D721Med (cell line): ENCODE measurements around the gene ARHGAP11A.

ENCODE experiments used
- DNase-seq: peaks from one replicate; pipeline ENCODE4 v3.0.0; 2011; ENCODE audit warnings: low spot score; ENCODE audit not compliant: insufficient read length
- FAIRE-seq: peaks from 2 replicates; lab custom pipeline; 2011; peaks lifted over from hg19 to GRCh38; lab: Jason Lieb, UNC
- TF ChIP-seq, protein P1 (sequence below): IDR thresholded peaks from 2 replicates; pipeline ENCODE4 v1.5.1; 2012; ENCODE audit warnings: mild to moderate bottlenecking, control low read depth; ENCODE audit not compliant: insufficient read depth; ENCODE audit errors: missing control alignments

ARHGAP11A gene

DNA sequence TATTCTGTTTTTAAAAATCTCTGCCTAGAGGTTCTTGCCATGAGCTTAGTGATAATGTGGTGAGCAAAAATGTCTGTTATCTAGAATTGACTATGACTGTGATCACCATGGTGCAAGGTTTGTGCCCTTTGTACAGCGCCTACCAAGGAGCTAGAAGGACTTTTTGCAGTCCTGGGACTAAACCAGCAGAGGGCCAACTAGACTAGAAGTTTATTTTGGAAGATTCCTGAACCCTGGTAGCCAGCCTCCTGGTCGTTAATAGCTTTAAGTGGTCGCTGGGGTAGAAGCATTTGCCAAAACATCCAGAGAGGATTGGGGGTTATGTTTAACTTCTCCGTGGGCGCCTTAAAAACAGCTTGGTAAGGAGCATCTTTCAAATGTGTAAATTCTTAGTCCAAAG lies 34.0 kb downstream of the ARHGAP11A start:
- DNase-seq (no peak), FAIRE-seq (no peak)

DNA sequence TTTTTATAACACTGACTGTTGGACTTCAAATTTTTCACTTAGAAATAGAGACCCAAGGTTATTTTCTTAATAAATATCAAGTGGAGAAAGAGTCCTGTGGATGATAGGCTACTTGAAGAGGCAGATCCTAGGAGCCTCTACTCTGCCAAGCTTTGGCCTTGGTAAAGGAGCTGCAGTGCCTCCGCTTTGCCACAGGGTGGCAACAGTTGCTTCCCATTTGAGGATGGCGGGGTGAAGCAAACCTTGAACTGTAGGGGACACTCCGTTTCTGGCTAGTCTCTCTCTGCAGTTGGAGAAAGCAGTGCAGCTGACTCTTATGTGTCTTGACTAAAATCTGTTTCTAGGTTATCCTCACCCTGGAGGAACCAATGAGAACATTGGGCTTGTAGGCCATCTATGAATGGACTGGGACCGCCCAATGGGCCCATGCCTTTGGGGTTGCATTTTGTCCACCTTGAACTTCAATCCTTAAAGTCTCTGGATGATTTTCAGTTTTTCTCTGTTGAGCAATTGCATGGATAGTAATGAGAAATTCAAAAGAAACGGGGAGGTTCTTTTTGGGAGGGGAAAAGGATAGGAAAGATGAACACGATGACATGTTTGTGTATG lies 36.0 kb downstream of the ARHGAP11A start:
- FAIRE-seq, result no peak
- TF ChIP-seq, protein P1, sequence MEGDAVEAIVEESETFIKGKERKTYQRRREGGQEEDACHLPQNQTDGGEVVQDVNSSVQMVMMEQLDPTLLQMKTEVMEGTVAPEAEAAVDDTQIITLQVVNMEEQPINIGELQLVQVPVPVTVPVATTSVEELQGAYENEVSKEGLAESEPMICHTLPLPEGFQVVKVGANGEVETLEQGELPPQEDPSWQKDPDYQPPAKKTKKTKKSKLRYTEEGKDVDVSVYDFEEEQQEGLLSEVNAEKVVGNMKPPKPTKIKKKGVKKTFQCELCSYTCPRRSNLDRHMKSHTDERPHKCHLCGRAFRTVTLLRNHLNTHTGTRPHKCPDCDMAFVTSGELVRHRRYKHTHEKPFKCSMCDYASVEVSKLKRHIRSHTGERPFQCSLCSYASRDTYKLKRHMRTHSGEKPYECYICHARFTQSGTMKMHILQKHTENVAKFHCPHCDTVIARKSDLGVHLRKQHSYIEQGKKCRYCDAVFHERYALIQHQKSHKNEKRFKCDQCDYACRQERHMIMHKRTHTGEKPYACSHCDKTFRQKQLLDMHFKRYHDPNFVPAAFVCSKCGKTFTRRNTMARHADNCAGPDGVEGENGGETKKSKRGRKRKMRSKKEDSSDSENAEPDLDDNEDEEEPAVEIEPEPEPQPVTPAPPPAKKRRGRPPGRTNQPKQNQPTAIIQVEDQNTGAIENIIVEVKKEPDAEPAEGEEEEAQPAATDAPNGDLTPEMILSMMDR, result peak; percentile 65
- peak; percentile 49 for DNase-seq

More for the DNA sequence above, 34.0 kb downstream of the ARHGAP11A start:
- TF ChIP-seq, protein P1, result no peak

DNA sequence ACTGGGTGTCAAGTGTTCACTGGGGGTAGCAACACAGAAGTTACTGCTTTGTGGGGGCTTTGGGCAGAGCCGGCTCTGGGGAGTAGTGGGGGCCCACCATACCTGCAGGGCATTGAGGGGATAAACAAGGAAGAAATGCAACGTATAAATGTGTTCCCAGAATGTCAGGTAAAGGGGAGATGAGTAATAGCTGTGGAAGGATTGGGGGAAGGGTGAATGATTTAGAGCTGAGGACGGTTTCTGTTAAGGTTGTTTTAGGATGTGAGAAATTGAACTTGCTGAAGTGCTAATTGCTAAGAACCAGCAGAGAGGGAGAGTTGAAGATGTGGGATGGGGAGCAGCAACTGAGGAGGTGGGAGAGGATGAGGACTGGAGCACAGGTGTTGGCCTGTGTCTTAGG lies 36.9 kb downstream of the ARHGAP11A start:
- TF ChIP-seq, protein P1, result no peak
- no peak for DNase-seq
- no peak for FAIRE-seq

DNA sequence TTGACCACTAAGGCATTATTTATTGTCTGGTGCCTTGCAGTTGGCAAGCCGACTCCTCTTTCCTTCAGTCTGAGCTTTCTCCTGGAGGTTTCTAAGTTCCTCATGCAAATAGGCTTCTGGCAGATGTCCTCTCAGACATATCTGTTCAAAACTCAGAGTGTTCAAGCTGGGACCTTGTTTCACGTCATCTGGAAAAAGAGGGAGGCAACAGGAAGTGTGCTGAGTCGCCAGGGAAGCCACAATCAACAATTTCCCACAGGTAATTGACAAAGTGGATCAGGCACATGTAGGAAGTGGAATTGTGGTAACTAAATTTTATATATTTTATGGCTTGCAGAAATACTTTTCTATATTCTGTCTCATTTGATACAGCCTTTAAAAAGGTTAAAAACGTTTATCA lies 40.8 kb downstream of the ARHGAP11A start:
- TF ChIP-seq, protein P1, result no peak
- no peak for DNase-seq
- FAIRE-seq, result no peak

DNA sequence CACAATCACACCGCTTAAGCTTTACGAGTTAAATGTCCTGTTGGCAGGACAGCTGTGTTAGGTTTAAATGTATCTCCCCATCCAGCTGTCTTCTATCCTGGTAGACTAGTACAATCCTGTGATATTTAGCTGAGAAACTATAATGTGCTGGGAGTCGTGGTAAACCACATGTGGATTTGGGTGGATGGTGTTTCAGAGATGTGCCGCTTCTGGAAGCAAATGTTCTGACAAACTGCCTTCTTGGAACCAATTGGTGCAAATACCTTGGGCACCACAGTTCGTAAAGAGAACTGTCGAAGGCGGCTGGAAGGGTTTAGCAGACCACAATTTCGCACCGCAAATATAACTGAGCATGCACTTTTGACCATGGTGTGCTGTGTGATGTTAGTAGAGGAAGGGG lies 41.2 kb downstream of the ARHGAP11A start:
- DNase-seq (no peak), FAIRE-seq (no peak)
- TF ChIP-seq, protein P1, result no peak

DNA sequence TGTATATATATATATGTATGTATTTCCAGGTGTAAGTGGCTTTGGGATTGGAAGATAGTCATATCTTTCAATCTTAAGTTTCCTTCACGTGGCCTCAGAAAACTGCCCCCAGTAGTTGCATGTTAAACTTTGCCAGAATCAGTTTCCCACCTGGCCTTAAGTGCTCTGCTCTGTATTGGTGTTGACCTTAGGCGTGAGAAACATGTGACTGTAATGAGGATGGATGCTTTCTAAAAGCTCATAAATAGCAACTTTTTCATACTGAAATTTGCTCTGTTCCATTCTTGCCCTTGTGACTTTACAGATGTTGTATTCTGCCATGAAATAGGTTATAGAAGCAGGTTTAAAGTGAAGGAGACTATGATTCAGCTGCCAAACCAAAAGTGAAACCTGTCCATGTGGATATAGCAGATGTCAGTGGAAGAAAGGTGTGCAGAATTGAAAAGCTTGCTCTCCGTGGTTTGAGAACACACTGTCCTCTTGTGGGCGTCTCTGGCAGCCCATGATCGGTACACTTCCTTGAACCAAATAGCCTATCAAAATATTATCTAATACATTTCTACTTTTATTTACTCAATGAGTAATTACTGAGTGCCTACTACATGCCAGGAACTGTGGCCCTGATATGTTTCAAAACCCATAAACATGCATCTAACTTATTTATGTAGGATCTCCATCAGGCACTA lies 42.0 kb downstream of the ARHGAP11A start:
- FAIRE-seq, result no peak
- DNase-seq, result no peak
- TF ChIP-seq, protein P1, result no peak

DNA sequence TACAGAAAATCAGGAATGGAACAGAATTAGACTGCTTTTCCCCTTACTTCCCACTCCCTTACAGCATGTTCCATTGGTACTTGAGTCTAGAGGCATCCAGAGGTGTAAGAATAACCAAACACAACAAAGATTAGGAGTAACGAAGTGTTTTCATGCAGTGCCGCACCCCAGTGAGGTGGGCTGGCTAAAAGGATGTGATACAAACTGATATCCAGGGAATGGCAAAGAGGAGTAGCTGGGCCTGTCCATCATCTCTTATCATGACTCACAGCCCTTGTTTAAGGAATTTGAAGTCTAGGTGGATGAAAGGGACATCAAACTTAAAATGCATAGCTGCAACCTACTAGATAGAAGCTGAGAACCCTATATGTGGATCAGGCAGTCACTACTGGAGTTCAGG lies 42.6 kb downstream of the ARHGAP11A start:
- FAIRE-seq, result no peak
- DNase-seq, result no peak
- TF ChIP-seq, protein P1, result no peak
